COLO829 (cell line): ENCODE data around the gene SH2B3.
"Not testable (repeated sequence)": the region's sequence is repeated elsewhere in the genome, so short reads cannot be mapped to it uniquely, and the experiment has no call there.

Experiments used
- DNase-seq: peaks from one replicate; pipeline ENCODE4 v3.0.0; 2012; ENCODE audit warnings: low spot score

The SH2B3 gene

DNA sequence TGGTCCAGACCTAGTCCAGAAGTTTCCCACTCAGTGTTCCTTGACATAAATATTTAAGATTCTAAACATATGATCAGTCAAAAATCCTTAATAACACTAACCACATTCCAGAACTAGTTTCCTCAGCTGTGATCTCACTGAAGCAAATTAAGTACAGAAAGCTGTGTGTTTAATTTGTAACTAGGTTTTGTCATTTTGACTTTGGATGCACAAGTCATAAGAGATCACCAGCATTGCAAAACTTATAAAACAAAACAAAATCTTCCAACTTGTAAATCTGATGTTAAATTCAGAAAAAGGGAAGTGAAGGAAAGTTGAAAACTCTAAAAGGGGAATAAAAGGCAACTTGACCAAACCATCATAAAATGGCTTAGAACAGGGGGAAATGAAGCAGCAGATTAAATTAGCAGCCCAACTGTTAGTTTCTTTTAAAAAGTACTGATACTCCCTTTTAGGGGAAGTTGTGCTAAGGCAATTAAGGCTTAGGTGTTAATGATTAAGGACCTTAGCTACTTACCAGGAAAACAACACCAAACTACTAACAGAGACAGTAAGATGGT is 56.6 kb downstream of the SH2B3 start:
- DNase-seq: no peak

GRCh38 chr12:111467092-111467856 is 61.6 kb downstream of the SH2B3 start:
- DNase-seq: no peak

DNA sequence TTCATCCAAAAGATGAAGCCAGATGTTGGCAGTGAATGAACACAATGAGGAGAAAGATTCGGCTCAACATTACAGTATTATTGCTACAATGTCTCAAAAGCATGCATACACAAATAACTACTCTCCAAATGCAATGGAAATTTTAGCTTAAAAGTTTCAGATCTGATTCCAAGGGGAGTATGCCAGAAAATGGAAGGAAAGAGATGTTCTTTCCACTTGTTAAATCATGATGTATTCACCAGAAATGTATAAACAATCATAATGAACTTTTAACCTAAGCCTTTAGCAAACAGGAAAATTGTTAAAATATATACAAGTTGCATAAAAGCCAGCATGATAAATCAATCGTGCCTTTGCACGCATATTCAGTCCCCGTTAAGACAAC is 62.1 kb downstream of the SH2B3 start:
- DNase-seq: no peak

DNA sequence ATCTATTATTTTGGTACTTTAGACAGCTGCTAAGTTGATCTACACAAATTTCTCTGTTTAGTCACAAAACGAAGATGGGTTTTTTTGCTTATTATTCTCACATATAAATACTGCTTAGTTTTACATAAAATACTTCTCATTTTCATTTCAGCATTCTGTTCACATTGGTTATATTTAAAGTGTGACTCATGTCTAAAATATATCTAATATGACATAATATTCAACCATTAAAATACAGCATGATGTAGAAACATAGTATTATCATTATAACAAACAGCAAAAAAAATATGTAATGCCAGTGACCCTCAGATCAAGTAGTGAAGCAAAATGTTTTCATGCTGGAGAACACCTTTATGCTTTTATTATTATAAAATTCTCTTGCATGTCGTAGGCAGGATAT is 63.7 kb downstream of the SH2B3 start:
- no peak for DNase-seq

GRCh38 chr12:111471236-111471635 is 65.5 kb downstream of the SH2B3 start:
- DNase-seq: no peak

DNA sequence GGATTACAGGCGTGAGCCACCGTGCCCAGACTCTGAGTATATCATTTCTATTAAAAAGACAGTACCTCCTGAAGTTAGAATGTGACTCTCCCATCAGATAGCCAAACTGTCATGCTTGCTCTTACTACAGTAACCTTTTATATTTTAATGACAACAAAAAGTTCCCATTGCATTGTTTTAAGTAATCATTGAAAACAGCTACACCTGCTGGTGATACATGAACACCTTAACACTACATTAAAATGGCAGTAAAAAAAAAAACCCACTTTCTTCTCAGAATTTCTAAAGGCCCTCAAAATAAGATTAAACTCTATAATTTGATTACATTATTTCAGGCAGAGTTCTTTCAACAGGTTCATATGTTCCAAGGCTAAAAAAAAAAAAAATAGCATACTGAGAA is 76.7 kb downstream of the SH2B3 start:
- DNase-seq: no peak

GRCh38 chr12:111488271-111488670 is 82.5 kb downstream of the SH2B3 start:
- no peak for DNase-seq

DNA sequence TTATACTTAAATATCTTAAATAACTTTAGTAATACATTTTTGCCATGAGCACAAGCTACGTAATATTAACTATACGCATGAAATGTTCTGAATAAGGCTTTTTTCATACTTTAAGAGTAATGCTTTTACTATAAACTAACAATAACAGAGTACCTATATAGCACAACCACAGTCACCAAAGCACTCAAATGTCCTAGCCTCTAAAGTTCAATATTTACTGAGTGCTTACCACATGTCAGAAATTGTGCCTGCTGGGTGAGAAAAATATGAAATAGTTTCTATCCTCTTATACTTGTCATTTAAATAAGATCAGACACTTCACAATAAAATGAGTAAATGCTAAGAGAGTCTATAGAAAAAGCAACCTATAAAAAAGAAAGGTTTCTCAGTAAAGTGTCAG is 83.1 kb downstream of the SH2B3 start:
- no peak for DNase-seq

DNA sequence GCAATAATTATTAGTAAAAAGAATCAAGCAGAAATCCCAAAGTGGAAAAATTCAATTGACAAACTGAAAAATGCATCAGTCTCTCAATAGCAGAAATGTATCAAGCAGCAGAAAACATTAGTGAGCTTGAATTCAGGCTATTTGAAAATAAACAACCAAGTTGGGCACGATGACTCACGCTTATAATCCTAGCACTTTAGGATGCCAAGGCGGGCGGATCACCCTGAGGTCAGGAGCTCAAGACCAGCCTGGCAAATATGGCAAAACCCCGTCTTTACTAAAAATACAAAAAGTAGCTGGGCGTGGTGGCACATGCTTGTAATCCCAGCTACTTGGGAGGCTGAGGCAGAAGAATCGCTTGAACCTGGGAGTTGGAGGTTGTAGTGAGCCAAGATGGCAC is 87.3 kb downstream of the SH2B3 start:
- not testable (repeated sequence) for DNase-seq

- DNase-seq: no peak
Observed at GRCh38 chr12:111494676-111495075, 89.0 kb downstream of the SH2B3 start.
